Peyer's patch (tissue), 4 donors: ENCODE results near the gene NDUFA6. TPM values are rescaled to one million over a fixed set of nuclear protein-coding genes. Genes with fewer than 3 reads are reported as not detected.

Source experiments
- DNase-seq, 3 donors: peaks; one replicate each; pipeline ENCODE4 v3.0.0-alpha.2; 2017 to 2019
- H3K27ac ChIP-seq, 4 donors: fragments of 200-600 bp; sonication (generic); one replicate each; pipeline ENCODE4 v1.5.1; 2016 to 2019
- H3K27me3 ChIP-seq, 2 donors: fragments of 200-600 bp; sonication (generic); one replicate each; pipeline ENCODE4 v1.5.1; 2019
- H3K36me3 ChIP-seq, 3 donors: fragments of 200-600 bp; sonication (generic); one replicate each; pipeline ENCODE4 v1.5.1; 2016 to 2019
- H3K4me1 ChIP-seq, 4 donors: fragments of 200-600 bp; sonication (generic); one replicate each; pipeline ENCODE4 v1.5.1; 2016 to 2019
- H3K4me3 ChIP-seq, 4 donors: fragments of 200-600 bp; sonication (generic); 1 replicate in 3 of 4; 2 replicates in 1 of 4; pipeline ENCODE4 v1.5.1; 2016 to 2019; ENCODE audit warnings: mild to moderate bottlenecking in 1 of 4
- H3K9me3 ChIP-seq, 4 donors: fragments of 200-600 bp; sonication (generic); one replicate each; pipeline ENCODE4 v1.5.1; 2016 to 2019; ENCODE audit warnings: mild to moderate bottlenecking in 1 of 4
- CTCF ChIP-seq, 6 experiments: fragments of 450-650 bp in 4 of 6; fragments of 200-600 bp in 2 of 6; sonication (generic) in 1 of 6; IDR thresholded peaks; one replicate each; pipeline ENCODE4 v1.5.1; 2017 to 2019; ENCODE audit warnings: antibody characterized with exemption in 6 of 6, mild to moderate bottlenecking in 3 of 6, moderate library complexity in 1 of 6
- POLR2A ChIP-seq, 2 donors: fragments of 450-650 bp; IDR thresholded peaks; one replicate each; pipeline ENCODE4 v1.5.1; 2017; ENCODE audit warnings: antibody characterized with exemption in 2 of 2, mild to moderate bottlenecking in 2 of 2, moderate library complexity in 2 of 2
- small RNA-seq, 2 donors: library from RNA; depleted of rRNA; stranded (forward); fragments of <200 nt; gene quantifications; one replicate each; pipeline ENCODE3, GENCODE V24; 2016
- total RNA-seq, 4 donors: library from RNA; depleted of rRNA; stranded (reverse); fragments of >200 nt; gene quantifications; one replicate each; pipeline ENCODE4 v1.1.0, GENCODE V29; 2016

The NDUFA6 gene
- total RNA-seq, 4 donors from 2014 or later, result 57.2 to 88.1 (median 61.0) TPM

DNA sequence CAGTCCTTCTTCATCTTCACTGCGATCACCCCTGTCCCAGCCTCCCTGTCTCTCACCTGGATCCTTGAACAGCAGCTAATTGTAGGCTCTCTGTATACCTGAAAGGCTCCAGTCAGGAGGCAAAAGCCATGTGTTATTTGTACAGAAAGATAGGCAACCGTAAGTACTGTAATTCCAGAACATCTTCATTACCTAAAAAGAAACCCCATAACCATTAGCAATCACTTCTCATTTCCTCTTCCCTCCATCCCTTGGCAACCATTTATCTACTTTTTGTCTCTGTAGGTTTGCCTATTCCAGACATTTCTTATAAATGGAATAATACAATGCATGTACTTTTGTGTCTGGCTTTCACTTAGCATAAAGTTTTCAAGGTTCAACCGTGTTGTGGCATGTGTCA lies 37.8 kb downstream of the NDUFA6 start:
- peaks cover 0 to 10% (median 0%) of the 10 kb centered on the region in 4 donors for H3K9me3 ChIP-seq
- no peaks in the 10 kb centered on the region for H3K27me3 ChIP-seq
- H3K36me3 ChIP-seq, result no peaks in the 10 kb centered on the region
- TF ChIP-seq POLR2A (IDR thresholded peaks at IDR 0.05), result no peak
- no peak for TF ChIP-seq CTCF (IDR thresholded peaks at IDR 0.05)
- no peak overlapping the region for H3K4me3 ChIP-seq
- DNase-seq, result no peak
- H3K4me1 ChIP-seq, result no peaks in the 10 kb centered on the region
- H3K27ac ChIP-seq, result no peak overlapping the region

DNA sequence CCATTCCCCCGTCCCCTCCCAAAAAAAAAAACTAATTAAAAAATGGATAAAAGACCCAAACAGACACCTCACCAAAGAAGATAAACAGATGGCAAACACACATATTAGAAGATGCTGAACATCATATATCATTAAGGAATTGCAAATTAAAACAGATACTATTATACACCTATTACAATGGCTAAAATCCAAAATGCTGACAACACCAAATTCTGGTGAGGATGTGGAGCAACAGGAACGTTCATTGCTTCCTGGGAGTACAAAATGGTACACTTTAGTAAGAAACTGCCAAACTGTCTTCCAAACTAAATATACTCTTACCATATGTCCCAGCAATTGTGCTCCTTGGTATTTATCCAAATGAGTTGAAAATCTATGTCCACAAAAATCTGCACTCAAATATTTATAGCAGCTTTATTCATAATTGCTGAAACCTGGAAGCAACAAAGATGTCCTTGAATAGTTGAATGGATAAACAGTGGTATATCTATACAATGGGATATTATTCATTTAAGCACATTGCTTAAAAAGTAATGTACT lies 39.9 kb downstream of the NDUFA6 start:
- H3K4me3 ChIP-seq, result no peak overlapping the region
- no peak for DNase-seq
- no peaks in the 10 kb centered on the region for H3K27me3 ChIP-seq
- no peaks in the 10 kb centered on the region for H3K4me1 ChIP-seq
- no peak for TF ChIP-seq CTCF (IDR thresholded peaks at IDR 0.05)
- no peak for TF ChIP-seq POLR2A (IDR thresholded peaks at IDR 0.05)
- H3K36me3 ChIP-seq, result no peaks in the 10 kb centered on the region
- no peaks in the 10 kb centered on the region for H3K9me3 ChIP-seq
- H3K27ac ChIP-seq, result no peak overlapping the region

DNA sequence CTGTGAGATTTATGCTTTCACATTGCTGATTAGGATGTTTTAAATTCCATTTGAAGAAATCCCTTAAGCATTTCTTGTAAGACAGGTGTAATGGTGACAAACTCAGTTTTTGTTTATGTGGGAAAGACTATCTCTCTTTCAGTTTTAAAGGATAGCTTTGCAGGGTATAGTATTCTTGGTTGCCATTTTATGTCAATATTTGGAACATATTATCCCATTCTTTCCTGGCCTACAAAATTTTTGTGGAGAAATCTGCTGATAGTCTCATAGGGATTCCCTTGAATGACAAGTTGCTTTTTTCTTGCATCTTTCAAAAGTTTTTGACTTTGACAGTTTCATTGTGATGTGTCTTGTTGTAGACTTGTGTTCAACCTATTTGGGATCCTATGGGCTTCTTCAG lies 48.8 kb downstream of the NDUFA6 start:
- Histone ChIP-seq H3K27ac (no peak overlapping the region), H3K36me3 (no peaks in the 10 kb centered on the region), H3K4me3 (no peak overlapping the region), H3K9me3 (peaks cover 0 to 8% (median 0%) of the 10 kb centered on the region in 4 donors), H3K27me3 (no peaks in the 10 kb centered on the region), H3K4me1 (no peaks in the 10 kb centered on the region)
- no peak for DNase-seq
- no peak for TF ChIP-seq CTCF (IDR thresholded peaks at IDR 0.05)
- TF ChIP-seq POLR2A (IDR thresholded peaks at IDR 0.05), result no peak

GRCh38 chr22:42039271-42039670 lies 51.3 kb downstream of the NDUFA6 start:
- H3K27ac ChIP-seq, result no peak overlapping the region
- H3K4me1 ChIP-seq, result no peaks in the 10 kb centered on the region
- no peaks in the 10 kb centered on the region for H3K27me3 ChIP-seq
- no peak overlapping the region for H3K4me3 ChIP-seq
- H3K36me3 ChIP-seq, result no peaks in the 10 kb centered on the region
- peaks cover 0 to 8% (median 0%) of the 10 kb centered on the region in 4 donors for H3K9me3 ChIP-seq
- TF ChIP-seq POLR2A (IDR thresholded peaks at IDR 0.05) (no peak), CTCF (IDR thresholded peaks at IDR 0.05) (no peak)
- DNase-seq, result no peak

Small RNA genes lying within 50 kb of the gene (small RNA-seq; reads per million reads assigned to genes)
- gene SNORD13P1, result 0 reads per million in 2 donors

Other genes starting within 250 kb of the NDUFA6 start
- gene SHISA8, start 175.7 kb downstream of the NDUFA6 start, total RNA-seq, result not detected
- gene TNFRSF13C, start 164.0 kb downstream of the NDUFA6 start, total RNA-seq, result 10 to 100 TPM in 1 of 4 donors, 1 to 10 TPM in 2, under 1 TPM in 1; 0.35 to 52.8 (median 3.2) TPM
- 10 to 100 TPM; 14.2 to 71.0 (median 17.8) TPM for gene CENPM, start 143.6 kb downstream of the NDUFA6 start, total RNA-seq
- not detected for gene SEPTIN3, start 121.3 kb downstream of the NDUFA6 start, total RNA-seq
- gene WBP2NL, start 92.0 kb downstream of the NDUFA6 start, total RNA-seq, result 1 to 10 TPM; 2.1 to 4.0 (median 3.4) TPM
- 100 to 1,000 TPM in 1 of 4 donors, 10 to 100 TPM in 3; 31.4 to 102 (median 86.9) TPM for gene NAGA, start 20.0 kb downstream of the NDUFA6 start, total RNA-seq
- 10 to 100 TPM in 1 of 4 donors, 1 to 10 TPM in 3; 5.8 to 14.6 (median 7.6) TPM for gene PHETA2, start 16.5 kb downstream of the NDUFA6 start, total RNA-seq
- gene SMDT1, start 11.1 kb downstream of the NDUFA6 start, total RNA-seq, result 10 to 100 TPM in 3 of 4 donors, 1 to 10 TPM in 1; 9.9 to 18.2 (median 17.0) TPM
- gene CYP2D6, start 40.0 kb upstream of the NDUFA6 start, total RNA-seq, result 100 to 1,000 TPM in 2 of 4 donors, 10 to 100 TPM in 2; 18.2 to 329 (median 117) TPM
- 10 to 100 TPM; 43.8 to 75.1 (median 59.5) TPM for gene TCF20, start 179.9 kb upstream of the NDUFA6 start, total RNA-seq